Esophagus squamous epithelium (tissue), 5 donors: Measurements from ENCODE around the gene PLEKHA5. TPM values are rescaled to one million over a fixed set of nuclear protein-coding genes. Genes with fewer than 3 reads are reported as not detected.

Source experiments
- DNase-seq: peaks from one replicate; lab custom pipeline; 2025; lab: John Stamatoyannopoulos, UW
- H3K27ac ChIP-seq, 4 donors: fragments of 200-600 bp; sonication (generic); one replicate each; pipeline ENCODE4 v1.5.1; 2016 to 2019; ENCODE audit warnings: mild to moderate bottlenecking in 1 of 4
- H3K27me3 ChIP-seq, 4 donors: fragments of 200-600 bp; sonication (generic); 1 replicate in 3 of 4; 2 replicates in 1 of 4; pipeline versions ENCODE4 v1.5.1 to v1.6.0; 2017 to 2021; ENCODE audit warnings: antibody characterized with exemption in 1 of 4
- H3K36me3 ChIP-seq, 3 donors: fragments of 200-600 bp; sonication (generic); one replicate each; pipeline ENCODE4 v1.5.1; 2016 to 2019
- H3K4me1 ChIP-seq, 3 donors: fragments of 200-600 bp; sonication (generic); one replicate each; pipeline ENCODE4 v1.5.1; 2017 to 2019
- H3K4me3 ChIP-seq, 4 donors: fragments of 200-600 bp; sonication (generic); 1 replicate in 3 of 4; 2 replicates in 1 of 4; pipeline ENCODE4 v1.5.1; 2016 to 2019; ENCODE audit warnings: mild to moderate bottlenecking in 2 of 4, moderate library complexity in 1 of 4
- H3K9me3 ChIP-seq, 3 donors: fragments of 200-600 bp; sonication (generic); one replicate each; pipeline ENCODE4 v1.5.1; 2016 to 2019
- CTCF ChIP-seq, 6 experiments: fragments of 450-650 bp in 4 of 6; fragments of 200-600 bp in 2 of 6; sonication (generic) in 2 of 6; IDR thresholded peaks; one replicate each; pipeline ENCODE4 v1.5.1; 2016 to 2019; ENCODE audit warnings: antibody characterized with exemption in 6 of 6, mild to moderate bottlenecking in 4 of 6, moderate library complexity in 4 of 6
- POLR2A ChIP-seq, 4 donors: fragments of 450-650 bp; IDR thresholded peaks; one replicate each; pipeline ENCODE4 v1.6.1; 2017; ENCODE audit warnings: antibody characterized with exemption in 4 of 4, mild to moderate bottlenecking in 4 of 4, moderate library complexity in 3 of 4
- WGBS, 2 donors: methylation state at CpG; one replicate each; pipeline ENCODE4 v1.1.5; 2018; 5-methylcytosine and 5-hydroxymethylcytosine counted together
- intact Hi-C: fragments of 100-400 bp; cut with DNase I; formaldehyde crosslinking; loops from one replicate; pipeline ENCODE4 v1.15.0; 2022
- total RNA-seq, 4 donors: library from RNA; depleted of rRNA; stranded (reverse); fragments of >200 nt; gene quantifications; one replicate each; pipeline ENCODE4 v1.1.0, GENCODE V29; 2016
- donor health status: DM: yes; HTN: yes; CAD: no.

Gene PLEKHA5
- total RNA-seq, 4 donors from 2014 or later: 16.1 to 43.7 (median 29.3) TPM

DNA sequence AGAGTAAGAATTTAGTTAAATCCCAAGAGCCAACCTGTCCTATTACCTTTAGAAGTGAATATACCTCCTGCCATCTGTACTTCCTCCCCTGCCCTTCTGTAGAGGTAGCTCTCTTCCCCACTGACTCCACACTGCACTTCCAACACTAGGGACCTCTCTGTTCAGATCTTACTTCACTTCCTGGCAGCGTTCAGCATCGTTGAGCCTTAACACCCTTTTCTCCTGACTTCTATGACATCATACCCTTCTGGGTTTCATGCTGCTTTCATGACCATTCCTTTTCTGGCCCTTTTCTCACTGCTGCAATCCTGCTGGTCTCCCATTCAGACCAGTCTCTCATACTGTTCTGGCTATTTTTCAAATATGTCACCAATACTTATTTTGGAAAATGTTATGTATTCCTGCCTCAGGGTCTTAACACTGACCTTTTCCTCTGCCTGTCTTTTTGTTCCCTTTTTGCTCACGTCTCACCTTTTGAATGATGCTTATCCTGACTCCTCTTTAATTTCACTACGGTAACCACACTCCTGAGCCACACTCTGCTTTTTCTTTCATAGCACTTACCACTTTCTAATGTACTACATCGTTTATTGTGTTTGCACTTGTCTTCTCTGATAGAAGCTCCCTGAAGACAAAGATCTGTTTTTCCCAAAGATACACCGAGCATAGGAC, 67.6 kb downstream of the PLEKHA5 start:
- Histone ChIP-seq H3K4me1 (peaks cover 0 to 27% (median 0%) of the 10 kb centered on the region in 3 donors), H3K36me3 (no peaks in the 10 kb centered on the region), H3K27ac (no peak overlapping the region), H3K9me3 (no peaks in the 10 kb centered on the region), H3K27me3 (no peaks in the 10 kb centered on the region), H3K4me3 (no peak overlapping the region)
- intact Hi-C loops: no loop called here
- DNase-seq: no peak
- no peak for TF ChIP-seq CTCF (IDR thresholded peaks at IDR 0.05)
- no peak for TF ChIP-seq POLR2A (IDR thresholded peaks at IDR 0.05)
- 57 to 66% methylated on average over 5 to 6 of the region's 6 CpGs for WGBS, 2 donors

DNA sequence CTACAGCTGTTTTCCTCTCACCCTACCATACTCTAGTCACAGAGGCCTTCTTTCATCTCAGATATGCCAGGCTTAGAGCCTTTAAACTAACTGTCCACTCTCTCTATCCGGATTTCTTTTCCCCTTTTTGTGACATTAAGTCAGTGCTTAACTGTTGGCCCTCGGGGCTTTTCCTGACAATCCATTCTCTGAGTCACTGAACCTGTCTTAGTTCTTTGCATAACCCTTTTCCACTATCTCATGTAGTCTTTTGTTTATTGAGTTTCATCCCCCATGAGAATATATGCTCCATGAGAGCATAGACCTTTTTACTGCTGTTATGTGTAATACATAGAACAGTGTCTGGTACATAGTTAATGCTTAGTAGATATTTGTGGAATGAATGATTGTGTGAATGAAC, 68.7 kb downstream of the PLEKHA5 start:
- DNase-seq: no peak
- Histone ChIP-seq H3K36me3 (no peaks in the 10 kb centered on the region), H3K4me1 (peaks cover 0 to 27% (median 0%) of the 10 kb centered on the region in 3 donors), H3K27ac (no peak overlapping the region), H3K9me3 (no peaks in the 10 kb centered on the region), H3K4me3 (no peak overlapping the region), H3K27me3 (no peaks in the 10 kb centered on the region)
- TF ChIP-seq POLR2A (IDR thresholded peaks at IDR 0.05): no peak
- intact Hi-C loops: no loop called here
- WGBS, 2 donors: 30 to 35% methylated on average over 2 of the region's 2 CpGs

DNA sequence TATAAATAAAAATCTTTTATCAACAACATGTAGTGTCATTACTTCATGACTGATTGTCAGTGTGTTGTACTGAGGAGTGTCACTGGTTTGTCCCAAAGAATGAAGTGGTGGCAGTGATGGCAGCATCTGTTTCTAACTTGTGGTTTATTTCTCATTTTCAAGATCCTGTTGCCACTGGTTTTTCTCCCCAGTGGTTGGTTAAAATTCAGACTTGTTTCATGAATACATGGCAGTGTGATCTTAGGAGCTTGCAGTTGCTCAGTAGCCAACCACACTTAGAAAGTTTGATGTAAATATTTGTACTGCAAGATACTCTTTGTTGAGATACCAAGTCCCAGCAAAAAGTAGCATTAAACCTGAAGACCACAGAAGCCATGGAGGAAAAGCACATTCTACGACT, 69.8 kb downstream of the PLEKHA5 start:
- H3K4me3 ChIP-seq: no peak overlapping the region
- WGBS, 2 donors: 93 to 100% methylated on average over 1 of the region's 1 CpG
- H3K4me1 ChIP-seq: peaks cover 0 to 38% (median 0%) of the 10 kb centered on the region in 3 donors
- no peaks in the 10 kb centered on the region for H3K27me3 ChIP-seq
- H3K36me3 ChIP-seq: no peaks in the 10 kb centered on the region
- intact Hi-C loops: no loop called here
- TF ChIP-seq CTCF (IDR thresholded peaks at IDR 0.05) (no peak), POLR2A (IDR thresholded peaks at IDR 0.05) (no peak)
- H3K9me3 ChIP-seq: no peaks in the 10 kb centered on the region
- no peak overlapping the region for H3K27ac ChIP-seq
- DNase-seq: no peak

GRCh38 chr12:19200261-19200660, 70.7 kb downstream of the PLEKHA5 start:
- H3K27me3 ChIP-seq: no peaks in the 10 kb centered on the region
- WGBS, 2 donors: 41 to 71% methylated on average over 1 of the region's 1 CpG
- H3K4me3 ChIP-seq: no peak overlapping the region
- TF ChIP-seq CTCF (IDR thresholded peaks at IDR 0.05): no peak
- no peak for TF ChIP-seq POLR2A (IDR thresholded peaks at IDR 0.05)
- intact Hi-C loops: no loop called here
- H3K27ac ChIP-seq: no peak overlapping the region
- H3K9me3 ChIP-seq: no peaks in the 10 kb centered on the region
- no peak for DNase-seq
- no peaks in the 10 kb centered on the region for H3K36me3 ChIP-seq
- H3K4me1 ChIP-seq: peaks cover 0 to 42% (median 0%) of the 10 kb centered on the region in 3 donors

DNA sequence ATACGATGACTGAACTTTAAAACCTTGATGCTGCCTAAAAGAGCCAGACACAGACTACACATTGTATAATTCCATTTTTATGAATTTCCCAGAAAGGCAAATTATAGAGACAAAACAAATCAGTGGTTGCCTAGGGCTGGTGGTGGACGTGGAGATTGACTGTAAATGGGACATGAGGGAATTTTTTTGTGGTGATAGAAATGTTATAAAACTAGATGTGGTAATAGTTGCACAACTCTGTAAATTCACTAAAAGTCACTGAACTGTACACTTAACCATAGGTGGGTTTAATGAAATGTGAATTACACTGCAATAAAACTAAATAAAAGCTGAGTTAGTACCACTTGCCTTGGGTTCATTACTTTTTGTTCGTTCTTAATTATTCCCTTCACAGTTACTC, 72.1 kb downstream of the PLEKHA5 start:
- Histone ChIP-seq H3K27ac (no peak overlapping the region), H3K36me3 (no peaks in the 10 kb centered on the region), H3K27me3 (no peaks in the 10 kb centered on the region), H3K9me3 (no peaks in the 10 kb centered on the region), H3K4me3 (no peak overlapping the region), H3K4me1 (peaks cover 0 to 38% (median 0%) of the 10 kb centered on the region in 3 donors)
- TF ChIP-seq CTCF (IDR thresholded peaks at IDR 0.05) (no peak), POLR2A (IDR thresholded peaks at IDR 0.05) (no peak)
- WGBS, 2 donors: 76 to 83% methylated on average over 3 of the region's 3 CpGs
- no peak for DNase-seq
- intact Hi-C loops: no loop called here
